ENCODE results near the gene MLH3.
A peak's percentile ranks its signal among the peaks of the same experiment; 100 is the strongest.

MLH3 gene

GRCh38 chr14:75064205-75064567 lies 12.9 kb upstream of the MLH3 start:
- no peak for DNase-seq

- DNase-seq = peak; percentile 85 to 91
These were observed 12.4 kb upstream of the MLH3 start, which contains the start of gene ACYP1 for GRCh38 chr14:75063491-75064204. TSS of gene ACYP1 (minus strand) at chr14:75064024. CDS start at chr14:75063553, 471 bp downstream.

GRCh38 chr14:75063013-75063412 lies 11.7 kb upstream of the MLH3 start:
- DNase-seq = no peak

GRCh38 chr14:75060420-75060819 lies 9.2 kb upstream of the MLH3 start:
- DNase-seq = no peak

- DNase-seq = no peak
These were observed 8.4 kb upstream of the MLH3 start for GRCh38 chr14:75059642-75060041.

GRCh38 chr14:75054421-75054820 lies 3.2 kb upstream of the MLH3 start:
- no peak for DNase-seq

- DNase-seq = no peak
These were observed 2.4 kb upstream of the MLH3 start for GRCh38 chr14:75053396-75054291.

GRCh38 chr14:75051556-75051899 lies 261 bp upstream of the MLH3 start:
- no peak for DNase-seq

GRCh38 chr14:75049731-75050201 lies 1.5 kb downstream of the MLH3 start:
- DNase-seq = no peak

GRCh38 chr14:75049136-75049535 lies 2.1 kb downstream of the MLH3 start:
- DNase-seq = no peak

- no peak for DNase-seq
These were observed 3.2 kb downstream of the MLH3 start for GRCh38 chr14:75048101-75048500.

- DNase-seq = no peak
These were observed 3.8 kb downstream of the MLH3 start for GRCh38 chr14:75047506-75047905.

- DNase-seq = no peak
These were observed 4.4 kb downstream of the MLH3 start for GRCh38 chr14:75046899-75047298.

- DNase-seq = no peak
These were observed 5.0 kb downstream of the MLH3 start for GRCh38 chr14:75046275-75046674.

GRCh38 chr14:75044752-75045151 lies 6.5 kb downstream of the MLH3 start:
- DNase-seq = no peak

- DNase-seq = no peak
These were observed 6.9 kb downstream of the MLH3 start for GRCh38 chr14:75044322-75044721.

- no peak for DNase-seq
These were observed 9.2 kb downstream of the MLH3 start for GRCh38 chr14:75042035-75042434.

GRCh38 chr14:75041613-75042012 lies 9.7 kb downstream of the MLH3 start:
- no peak for DNase-seq

GRCh38 chr14:75040959-75041358 lies 10.3 kb downstream of the MLH3 start:
- no peak for DNase-seq

- DNase-seq = no peak
These were observed 10.8 kb downstream of the MLH3 start for GRCh38 chr14:75040507-75040906.

- DNase-seq = no peak
These were observed 18.3 kb downstream of the MLH3 start for GRCh38 chr14:75032939-75033338.

- DNase-seq = no peak
These were observed 21.1 kb downstream of the MLH3 start for GRCh38 chr14:75030147-75030546.

- no peak for DNase-seq
These were observed 25.4 kb downstream of the MLH3 start for GRCh38 chr14:75025876-75026275.

GRCh38 chr14:75025082-75025481 lies 26.2 kb downstream of the MLH3 start:
- no peak for DNase-seq
